ENCODE measurements around the gene OR52A1.
A peak's percentile ranks its signal among the peaks of the same experiment; 100 is the strongest.

OR52A1 gene

DNA sequence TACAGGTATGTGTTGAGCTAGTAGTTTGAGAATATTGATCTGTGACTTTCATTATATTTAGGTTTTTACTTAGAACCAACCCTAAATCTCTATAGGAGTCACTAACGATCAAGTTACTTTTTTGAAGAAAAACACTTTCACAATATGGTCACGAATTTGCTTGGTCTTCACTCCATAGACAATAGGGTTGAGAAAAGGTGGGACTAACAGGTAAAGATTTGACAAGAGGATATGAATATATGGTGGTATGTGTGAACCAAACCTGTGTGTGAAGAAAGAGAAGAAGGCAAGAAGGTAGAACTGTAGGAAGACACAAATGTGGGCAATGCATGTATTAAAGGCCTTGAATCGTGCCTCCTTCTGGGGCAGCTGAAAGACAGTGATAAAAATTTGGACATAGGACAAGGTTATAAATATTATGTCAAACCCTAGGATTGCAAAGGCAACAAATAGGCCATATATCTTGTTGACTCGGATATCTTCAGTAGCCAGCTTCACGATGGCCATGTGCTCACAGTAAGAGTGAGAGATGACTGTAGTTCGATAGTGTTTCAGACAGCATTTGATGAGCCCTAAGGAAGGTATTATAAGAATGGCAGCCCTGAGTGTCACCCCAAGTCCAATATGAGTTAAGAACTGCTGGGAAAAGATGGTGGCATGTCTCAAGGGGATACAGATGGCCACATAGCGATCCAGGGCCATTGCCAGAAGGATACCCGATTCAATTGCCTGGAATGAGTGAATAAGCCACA lies 22.8 kb downstream of the OR52A1 start:
- DNase-seq: no peak

DNA sequence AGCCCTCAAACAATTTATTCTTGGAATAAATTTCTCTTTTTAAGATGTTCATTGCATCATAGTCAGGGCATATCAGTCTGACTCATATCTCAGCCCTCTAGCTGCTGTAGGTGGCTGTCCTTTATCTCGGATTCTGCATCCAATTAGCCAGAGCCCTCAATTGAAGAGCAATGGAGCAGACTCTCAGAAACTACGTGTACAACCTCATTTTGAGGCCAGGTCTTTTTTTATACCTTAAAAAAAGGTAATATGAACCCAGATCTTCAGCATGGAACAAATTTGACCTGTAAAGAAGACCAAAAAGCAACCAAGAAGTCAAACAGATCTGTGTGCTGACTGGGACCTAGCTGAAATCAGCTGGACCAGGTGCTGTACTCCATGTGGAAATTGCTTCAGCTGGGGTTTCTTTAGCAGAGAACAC lies 25.1 kb downstream of the OR52A1 start:
- no peak for DNase-seq

DNA sequence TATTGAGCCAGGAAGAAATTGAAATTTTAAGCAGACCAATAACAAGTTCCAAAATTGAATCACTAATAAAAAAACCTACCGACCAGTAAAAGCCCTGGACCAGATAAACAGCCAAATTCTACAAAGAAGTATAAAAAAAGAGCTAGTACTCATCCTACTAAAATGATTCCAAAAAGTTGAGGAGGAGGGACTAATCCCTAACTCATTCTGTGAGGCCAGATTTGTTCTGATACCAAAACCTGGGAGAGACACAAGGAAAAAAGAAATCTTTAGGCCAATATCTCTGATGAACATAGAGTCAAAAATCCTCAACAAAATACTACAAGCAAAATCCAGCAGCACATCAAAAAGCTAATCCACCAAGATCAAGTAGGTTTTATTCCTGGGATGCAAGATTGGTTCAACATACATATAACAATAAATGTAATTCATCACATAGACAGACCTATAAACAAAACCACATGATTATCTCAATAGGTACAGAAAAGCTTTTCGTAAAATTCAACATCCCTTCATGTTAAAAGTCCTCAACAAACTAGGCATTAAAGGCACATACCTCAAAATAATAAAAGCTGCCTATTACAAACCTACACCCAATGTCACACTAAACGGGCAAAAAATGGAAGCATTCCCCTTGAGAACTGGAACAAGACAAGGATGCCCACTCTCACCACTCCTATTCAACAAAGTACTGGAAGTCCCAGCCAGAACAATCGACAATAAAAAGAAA lies 29.5 kb downstream of the OR52A1 start:
- DNase-seq: no peak

DNA sequence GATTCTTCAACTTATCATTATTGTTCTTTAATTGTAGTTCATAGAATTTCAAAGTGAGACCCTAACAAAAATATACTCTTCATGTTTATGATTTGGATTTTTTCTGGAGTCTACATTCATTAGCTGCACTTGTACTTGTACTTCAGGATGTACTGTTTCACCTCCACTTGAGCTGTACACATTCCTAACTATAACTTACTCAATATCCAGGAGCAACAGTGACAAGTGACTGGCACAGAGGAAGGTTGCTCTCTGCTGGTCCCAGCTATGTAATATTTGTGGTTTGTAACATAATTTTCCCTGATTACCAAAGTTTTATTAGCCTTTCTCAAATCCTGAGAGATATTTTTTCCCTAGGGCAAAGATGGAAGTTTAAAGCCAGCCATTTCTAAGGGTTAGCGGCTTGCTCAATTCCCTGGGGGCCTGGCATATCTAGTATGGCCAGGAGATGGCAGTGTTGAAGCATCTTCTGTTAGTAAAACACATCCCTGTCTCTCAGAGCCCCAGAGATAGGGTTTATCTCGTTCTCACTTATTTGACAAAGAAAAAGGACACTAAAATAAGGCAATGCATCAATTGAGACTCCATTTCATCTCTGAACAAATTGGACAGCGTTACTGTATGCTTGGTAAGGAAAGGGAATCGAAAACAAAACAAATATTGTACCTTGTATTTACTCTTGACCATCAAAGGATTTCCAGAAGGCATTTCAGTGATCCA lies 30.6 kb downstream of the OR52A1 start:
- DNase-seq: peak; percentile 72

DNA sequence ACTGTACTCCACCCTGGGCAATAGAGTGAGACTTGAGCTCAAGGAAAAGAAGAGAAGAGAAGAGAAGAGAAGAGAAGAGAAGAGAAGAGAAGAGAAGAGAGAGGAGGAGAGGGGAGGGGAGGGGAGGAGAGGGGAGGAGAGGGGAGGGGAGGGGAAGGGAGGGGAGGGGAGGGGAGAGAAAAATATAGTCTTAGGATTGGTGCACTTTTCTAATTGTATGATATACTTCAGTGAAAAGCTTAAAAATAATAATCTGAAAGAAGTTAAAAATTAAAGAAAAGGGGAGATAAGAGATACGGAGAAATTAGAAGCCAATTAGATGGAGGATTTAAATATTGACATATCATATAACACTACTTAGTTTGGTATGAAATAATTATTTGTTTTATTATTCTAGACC lies 35.7 kb downstream of the OR52A1 start:
- no peak for DNase-seq

DNA sequence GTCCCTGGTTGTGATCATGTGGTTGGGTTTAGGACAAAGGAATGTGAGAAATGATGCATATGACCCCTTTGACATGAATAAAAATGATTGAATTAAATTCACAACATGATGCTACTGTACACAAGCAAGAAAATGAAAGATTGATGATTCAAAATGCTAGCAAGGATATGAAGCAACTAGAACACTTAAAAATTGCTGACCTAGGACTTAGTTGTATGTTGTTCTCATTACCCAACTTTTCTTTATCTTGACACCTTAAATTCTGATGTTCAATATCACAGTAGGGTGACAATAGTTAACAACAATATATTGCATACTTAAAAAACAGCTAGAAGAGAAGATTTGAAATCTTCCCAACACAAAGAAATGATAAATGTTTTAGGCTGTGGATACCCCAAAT lies 37.0 kb downstream of the OR52A1 start:
- DNase-seq: no peak

DNA sequence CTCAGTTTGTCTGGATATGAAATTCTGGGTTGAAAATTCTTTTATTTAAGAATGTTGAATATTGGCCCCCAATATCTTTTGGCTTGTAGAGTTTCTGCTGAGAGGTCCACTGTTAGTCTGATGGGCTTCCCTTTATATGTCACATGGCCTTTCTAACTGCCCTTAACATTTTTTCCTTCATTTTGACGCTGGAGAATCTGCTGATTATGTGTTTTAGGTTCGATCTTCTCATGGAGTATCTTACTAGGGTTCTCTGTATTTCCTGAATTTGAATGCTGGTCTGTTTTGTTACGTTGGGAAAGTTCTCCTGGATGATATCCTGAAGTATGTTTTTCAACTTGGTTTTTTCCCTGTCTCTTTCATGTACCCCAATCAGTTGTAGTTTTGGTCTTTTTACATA lies 39.2 kb downstream of the OR52A1 start:
- DNase-seq: no peak

DNA sequence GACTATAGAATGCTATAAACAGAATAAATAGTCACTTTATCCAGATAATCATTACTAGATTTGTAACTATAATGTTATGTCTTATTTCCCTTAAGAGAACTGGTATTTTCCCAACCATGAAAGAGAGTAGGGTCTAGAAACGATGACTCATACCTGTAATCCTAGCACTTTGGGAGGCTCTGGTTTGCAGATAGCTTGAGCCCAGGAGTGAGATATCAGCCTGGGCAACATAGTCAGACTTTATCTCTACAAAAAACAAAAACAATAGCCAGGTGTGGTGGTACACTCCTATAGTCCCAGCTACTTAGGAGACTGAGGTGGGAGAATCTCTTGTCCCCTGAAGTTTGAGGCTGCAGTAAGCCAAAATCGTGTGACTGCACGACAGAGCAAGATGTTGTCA lies 47.3 kb downstream of the OR52A1 start:
- no peak for DNase-seq

DNA sequence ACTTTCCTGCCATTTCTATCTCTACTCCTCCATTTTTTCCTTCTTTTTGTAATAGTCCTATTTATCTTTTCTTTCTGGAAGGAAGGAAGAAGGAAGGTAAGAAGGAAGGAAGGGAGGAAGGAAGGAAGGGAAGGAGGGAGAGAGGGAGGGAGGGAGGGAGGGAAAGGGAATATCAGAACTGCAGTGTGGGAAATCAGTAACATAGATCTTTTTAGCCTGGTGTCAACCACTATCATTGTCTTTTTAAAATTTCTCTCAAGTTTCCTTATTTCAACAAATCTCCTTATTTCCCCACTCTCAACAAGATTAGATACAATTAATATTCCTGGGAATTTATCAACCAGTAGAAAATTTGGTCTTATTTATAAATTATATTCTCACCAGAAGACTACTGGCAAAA lies 51.5 kb downstream of the OR52A1 start:
- DNase-seq: no peak

DNA sequence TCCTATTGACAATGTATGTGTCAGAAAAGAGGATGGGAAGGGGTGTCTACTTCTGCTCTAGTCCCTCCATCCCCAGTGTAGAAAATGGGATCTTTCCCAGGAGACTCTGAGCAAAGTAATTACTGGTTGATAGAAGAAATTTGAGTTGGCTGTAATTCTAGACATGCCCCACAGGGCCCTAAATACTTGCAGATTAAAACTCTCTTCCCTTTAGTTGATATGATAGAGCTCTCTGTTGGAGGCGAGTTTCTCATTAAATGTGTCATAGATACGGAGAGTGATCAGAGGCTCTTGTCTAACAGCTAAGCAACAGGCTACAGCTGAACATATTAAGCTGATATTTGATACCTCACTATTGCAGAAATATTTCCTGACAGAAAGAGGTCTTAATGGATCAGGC lies 52.3 kb downstream of the OR52A1 start:
- no peak for DNase-seq

DNA sequence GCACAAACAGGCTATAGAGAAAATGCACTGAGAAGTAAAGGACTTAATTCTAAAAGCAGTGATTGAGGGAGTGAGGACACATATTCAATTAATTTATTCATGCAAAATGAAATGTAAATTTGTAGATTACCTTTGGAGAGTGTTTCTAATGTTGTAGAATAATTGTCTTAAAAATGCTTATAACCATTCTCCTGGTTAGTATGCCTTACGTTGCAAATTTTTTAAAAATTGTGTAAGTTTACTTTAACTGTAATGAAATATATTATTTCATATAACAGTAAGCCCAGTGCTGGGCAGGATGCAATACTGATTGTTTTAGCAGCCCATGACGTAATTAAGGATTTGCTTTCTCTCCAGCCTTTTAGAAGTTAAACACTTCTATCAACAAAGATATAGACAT lies 58.5 kb downstream of the OR52A1 start:
- no peak for DNase-seq

Data from retina (tissue), 1 donor.